MCF 10A (cell line): ENCODE results near the gene ZNF606. TPM values are rescaled to one million over a fixed set of nuclear protein-coding genes. Genes with fewer than 3 reads are reported as not detected.

ENCODE experiments used
- BruUV-seq: library from RNA; stranded (reverse); fragments of 400-500 nt; replicated peaks from 2 replicates; lab custom pipeline; 2021; lab: Mats Ljungman, UMichigan
- CTCF ChIA-PET: fragments of 300-600 bp; sonication (Branson Sonifier 250); formaldehyde crosslinking; extraction: SDS; loops from one replicate; lab custom pipeline; 2021; ENCODE audit warnings: antibody characterized with exemption, inconsistent platforms; lab: Yijun Ruan, JAX
- POLR2A ChIA-PET: fragments of 300-600, 350-650 bp; sonication (Branson Sonifier 250); formaldehyde crosslinking; extraction: SDS; loops from one replicate; lab custom pipeline; 2020; ENCODE audit warnings: antibody characterized with exemption, inconsistent platforms; lab: Yijun Ruan, JAX
- DNase-seq: peaks from one replicate; pipeline ENCODE4 v3.0.0-alpha.2; 2018; ENCODE audit not compliant: unreplicated experiment
- H3K27ac Mint-ChIP-seq: one replicate; pipeline ENCODE4 v1.8.0; 2022; ENCODE audit warnings: mild to moderate bottlenecking, low read depth, mixed read lengths; ENCODE audit not compliant: unreplicated experiment
- H3K27me3 Mint-ChIP-seq: one replicate; pipeline ENCODE4 v1.8.0; 2022; ENCODE audit warnings: mixed read lengths; ENCODE audit not compliant: insufficient read depth, unreplicated experiment
- H3K36me3 Mint-ChIP-seq: one replicate; pipeline ENCODE4 v1.8.0; 2022; ENCODE audit warnings: mild to moderate bottlenecking, moderate library complexity, mixed read lengths; ENCODE audit not compliant: insufficient read depth, unreplicated experiment
- H3K4me1 Mint-ChIP-seq: one replicate; pipeline ENCODE4 v1.8.0; 2022; ENCODE audit warnings: mixed read lengths; ENCODE audit not compliant: insufficient read depth, unreplicated experiment
- H3K4me3 Mint-ChIP-seq: one replicate; pipeline ENCODE4 v1.8.0; 2022; ENCODE audit warnings: mild to moderate bottlenecking, moderate library complexity, mixed read lengths; ENCODE audit not compliant: unreplicated experiment
- H3K9me3 Mint-ChIP-seq: one replicate; pipeline ENCODE4 v1.8.0; 2022; ENCODE audit warnings: mixed read lengths; ENCODE audit not compliant: unreplicated experiment
- intact Hi-C: fragments of 100-400 bp; cut with micrococcal nuclease; formaldehyde crosslinking; loops from 2 replicates; pipeline ENCODE4 v1.14.1; 2022
- total RNA-seq: library from RNA; stranded (reverse); gene quantifications from 2 replicates; pipeline ENCODE4 v1.2.3, GENCODE V29; 2022
- TF ChIP-seq, protein P1 (sequence below): fragments of 200-600 bp; IDR thresholded peaks from one replicate; pipeline ENCODE4 v1.8.0; 2022; ENCODE audit warnings: antibody characterized with exemption, mild to moderate bottlenecking; ENCODE audit not compliant: unreplicated experiment

ZNF606 gene
- total RNA-seq, 1 experiment from 2014 or later = 0.98 TPM

DNA sequence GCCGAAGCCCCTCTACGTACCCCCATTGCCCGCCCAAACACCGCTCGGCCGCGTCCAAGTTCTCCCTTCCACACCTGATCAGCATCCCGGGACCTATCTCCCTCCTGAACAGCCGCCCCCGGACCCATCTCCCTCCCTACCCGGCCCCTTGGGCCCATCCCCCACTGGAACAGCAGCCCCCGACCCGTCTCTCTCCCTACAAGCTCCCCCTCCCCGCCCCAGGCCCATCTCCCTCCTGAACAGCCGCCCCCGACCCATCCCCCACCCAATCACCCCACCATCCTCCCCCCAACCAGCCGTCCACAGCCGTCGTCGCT is 31.8 kb upstream of the ZNF606 start:
- CTCF ChIA-PET = no interaction called here
- Mint-ChIP-seq H3K4me1 (no peaks in the 10 kb centered on the region), H3K36me3 (no peaks in the 10 kb centered on the region), H3K27ac (no peak overlapping the region), H3K4me3 (no peak overlapping the region), H3K9me3 (peaks cover 34% of the 10 kb centered on the region), H3K27me3 (no peaks in the 10 kb centered on the region)
- no TSS peak for BruUV-seq
- intact Hi-C loops = no loop called here
- TF ChIP-seq, protein P1, sequence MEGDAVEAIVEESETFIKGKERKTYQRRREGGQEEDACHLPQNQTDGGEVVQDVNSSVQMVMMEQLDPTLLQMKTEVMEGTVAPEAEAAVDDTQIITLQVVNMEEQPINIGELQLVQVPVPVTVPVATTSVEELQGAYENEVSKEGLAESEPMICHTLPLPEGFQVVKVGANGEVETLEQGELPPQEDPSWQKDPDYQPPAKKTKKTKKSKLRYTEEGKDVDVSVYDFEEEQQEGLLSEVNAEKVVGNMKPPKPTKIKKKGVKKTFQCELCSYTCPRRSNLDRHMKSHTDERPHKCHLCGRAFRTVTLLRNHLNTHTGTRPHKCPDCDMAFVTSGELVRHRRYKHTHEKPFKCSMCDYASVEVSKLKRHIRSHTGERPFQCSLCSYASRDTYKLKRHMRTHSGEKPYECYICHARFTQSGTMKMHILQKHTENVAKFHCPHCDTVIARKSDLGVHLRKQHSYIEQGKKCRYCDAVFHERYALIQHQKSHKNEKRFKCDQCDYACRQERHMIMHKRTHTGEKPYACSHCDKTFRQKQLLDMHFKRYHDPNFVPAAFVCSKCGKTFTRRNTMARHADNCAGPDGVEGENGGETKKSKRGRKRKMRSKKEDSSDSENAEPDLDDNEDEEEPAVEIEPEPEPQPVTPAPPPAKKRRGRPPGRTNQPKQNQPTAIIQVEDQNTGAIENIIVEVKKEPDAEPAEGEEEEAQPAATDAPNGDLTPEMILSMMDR = no peak
- no peak for DNase-seq
- POLR2A ChIA-PET = no interaction called here

DNA sequence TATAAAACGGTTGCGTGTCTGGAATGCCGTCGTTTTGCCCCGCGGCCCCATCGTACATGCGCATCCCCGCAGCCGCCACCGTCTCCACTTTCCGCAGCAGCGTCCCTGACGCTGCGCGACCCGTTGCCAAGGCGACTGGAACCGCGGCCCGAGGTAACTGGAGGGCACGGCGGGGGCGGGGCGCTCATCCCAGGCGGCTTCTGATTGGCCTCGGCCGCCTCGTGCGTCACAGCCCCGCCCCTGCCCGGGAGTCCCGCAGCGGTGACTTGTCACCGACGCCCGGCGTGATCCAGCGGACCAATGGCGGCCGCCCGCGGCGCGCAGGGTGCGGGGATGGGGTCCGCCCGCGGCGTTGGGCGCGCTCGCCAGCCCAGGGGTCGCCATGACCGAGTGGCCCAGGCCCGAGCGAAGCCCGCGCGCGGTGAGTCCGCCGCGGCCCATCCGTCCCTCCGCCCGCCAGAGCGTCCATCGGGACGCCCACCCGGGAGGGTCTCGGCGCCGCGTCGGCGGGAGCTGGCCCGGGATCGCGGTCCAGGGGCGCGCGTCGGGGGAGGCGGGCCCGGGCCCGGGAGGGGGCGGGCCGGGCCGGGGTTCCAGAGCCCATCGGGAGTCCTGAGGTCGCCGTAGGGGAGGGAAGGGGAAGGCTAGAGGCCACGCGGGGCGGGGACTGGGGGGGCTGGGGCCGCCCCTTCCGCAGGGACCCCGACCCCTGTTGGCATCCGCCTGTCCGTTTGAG is 31.3 kb upstream of the ZNF606 start, which contains the start of gene ZSCAN1:
ZSCAN1 (plus strand) TSS at position 285 of the 736 bp plus-strand sequence. CDS start 3,812 bp downstream, outside the sequence.
- CTCF ChIA-PET = no interaction called here

DNA sequence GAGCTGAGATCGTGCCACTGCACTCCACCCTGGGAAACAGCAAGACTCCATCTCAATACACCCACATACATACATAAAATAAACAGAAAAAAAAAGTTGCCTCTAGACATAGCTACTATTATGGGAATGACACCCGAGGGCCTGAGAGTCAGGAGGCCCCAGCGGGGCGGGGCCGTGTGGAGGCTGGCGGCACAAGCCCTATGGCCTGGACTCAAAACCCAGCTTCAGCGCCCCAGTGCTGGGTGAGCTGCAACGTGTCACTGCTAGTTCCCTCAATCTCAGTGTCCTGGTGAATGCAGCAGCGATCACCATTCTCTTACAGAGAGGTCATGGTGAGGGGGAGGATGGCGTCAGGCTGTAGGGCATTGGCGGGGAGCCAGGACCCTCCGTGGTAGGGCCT is 22.0 kb upstream of the ZNF606 start:
- Mint-ChIP-seq H3K4me1 (no peaks in the 10 kb centered on the region), H3K36me3 (no peaks in the 10 kb centered on the region), H3K27ac (no peak overlapping the region), H3K4me3 (no peak overlapping the region), H3K9me3 (peaks cover 23% of the 10 kb centered on the region), H3K27me3 (no peaks in the 10 kb centered on the region)
- BruUV-seq = no TSS peak
- DNase-seq = no peak
- ChIA-PET POLR2A (no interaction called here), CTCF (no interaction called here)
- intact Hi-C loops = no loop called here
- TF ChIP-seq, protein P1 = no peak

More for the DNA sequence above, 31.3 kb upstream of the ZNF606 start, which contains the start of gene ZSCAN1:
- Mint-ChIP-seq H3K27ac (no peak within 1 kb of the TSS), H3K9me3 (peaks cover 38% of the 10 kb centered on the region), H3K36me3 (no peaks in the 10 kb centered on the region), H3K27me3 (no peaks in the 10 kb centered on the region), H3K4me3 (no peak within 1 kb of the TSS), H3K4me1 (no peaks in the 10 kb centered on the region)
- no TSS peak for BruUV-seq
- DNase-seq = no peak
- intact Hi-C loops = no loop called here
- POLR2A ChIA-PET = no interaction called here
- TF ChIP-seq, protein P1 = no peak

DNA sequence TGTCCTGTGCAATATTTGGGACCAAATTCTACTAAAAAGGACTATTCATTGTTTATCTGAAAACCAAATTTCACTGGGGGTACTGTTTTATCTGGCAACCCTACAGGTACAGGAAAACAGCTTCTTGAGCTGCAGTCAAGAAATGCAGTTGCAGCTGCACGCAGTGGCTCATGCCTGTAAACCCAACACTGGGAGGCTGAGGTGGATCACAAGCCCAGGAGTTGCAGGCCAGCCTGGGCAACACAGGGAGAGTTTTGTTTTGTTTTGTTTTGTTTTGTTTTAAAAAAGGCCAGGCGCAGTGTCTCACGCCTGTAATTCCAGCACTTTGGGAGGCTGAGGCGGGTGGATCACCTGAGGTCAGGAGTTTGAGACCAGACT is 19.7 kb upstream of the ZNF606 start:
- Mint-ChIP-seq H3K4me3 (no peak overlapping the region), H3K4me1 (no peaks in the 10 kb centered on the region), H3K27ac (no peak overlapping the region), H3K9me3 (peaks cover 8% of the 10 kb centered on the region), H3K36me3 (no peaks in the 10 kb centered on the region), H3K27me3 (no peaks in the 10 kb centered on the region)
- ChIA-PET CTCF (no interaction called here), POLR2A (no interaction called here)
- TF ChIP-seq, protein P1 = no peak
- intact Hi-C loops = no loop called here
- no peak for DNase-seq
- BruUV-seq = no TSS peak
